HUES64 (cell line): ENCODE measurements around the gene RBM33.

Experiments
- H3K27ac ChIP-seq: 2 replicates; pipeline ENCODE4 v1.7.0; 2013; ENCODE audit warnings: low read depth, low read length, inconsistent platforms
- H3K27me3 ChIP-seq: 2 replicates; pipeline ENCODE4 v1.6.1; 2013; ENCODE audit warnings: mild to moderate bottlenecking, low read length; ENCODE audit not compliant: insufficient read depth
- H3K36me3 ChIP-seq: 2 replicates; pipeline ENCODE4 v1.6.1; 2013; ENCODE audit warnings: mild to moderate bottlenecking, low read length; ENCODE audit not compliant: insufficient read depth
- H3K4me1 ChIP-seq: 2 replicates; pipeline ENCODE4 v1.6.1; 2013; ENCODE audit warnings: mild to moderate bottlenecking, low read length, moderate library complexity; ENCODE audit not compliant: insufficient read depth
- H3K4me3 ChIP-seq: 2 replicates; pipeline ENCODE4 v1.5.1; 2013; ENCODE audit warnings: mild to moderate bottlenecking, low read length, moderate library complexity
- H3K9ac ChIP-seq: 2 replicates; pipeline ENCODE4 v1.6.1; 2013; ENCODE audit warnings: mild to moderate bottlenecking, low read depth, low read length
- H3K9me3 ChIP-seq: 2 replicates; pipeline ENCODE4 v1.6.1; 2013; ENCODE audit warnings: low read depth, low read length; ENCODE audit not compliant: insufficient read depth
- WGBS: fragments of 150-250, 120-280 bp; methylation state at CpG from one replicate; pipeline ENCODE4 v1.1.7; 2013; ENCODE audit warnings: missing lambda C conversion rate; 5-methylcytosine and 5-hydroxymethylcytosine counted together

The RBM33 gene

DNA sequence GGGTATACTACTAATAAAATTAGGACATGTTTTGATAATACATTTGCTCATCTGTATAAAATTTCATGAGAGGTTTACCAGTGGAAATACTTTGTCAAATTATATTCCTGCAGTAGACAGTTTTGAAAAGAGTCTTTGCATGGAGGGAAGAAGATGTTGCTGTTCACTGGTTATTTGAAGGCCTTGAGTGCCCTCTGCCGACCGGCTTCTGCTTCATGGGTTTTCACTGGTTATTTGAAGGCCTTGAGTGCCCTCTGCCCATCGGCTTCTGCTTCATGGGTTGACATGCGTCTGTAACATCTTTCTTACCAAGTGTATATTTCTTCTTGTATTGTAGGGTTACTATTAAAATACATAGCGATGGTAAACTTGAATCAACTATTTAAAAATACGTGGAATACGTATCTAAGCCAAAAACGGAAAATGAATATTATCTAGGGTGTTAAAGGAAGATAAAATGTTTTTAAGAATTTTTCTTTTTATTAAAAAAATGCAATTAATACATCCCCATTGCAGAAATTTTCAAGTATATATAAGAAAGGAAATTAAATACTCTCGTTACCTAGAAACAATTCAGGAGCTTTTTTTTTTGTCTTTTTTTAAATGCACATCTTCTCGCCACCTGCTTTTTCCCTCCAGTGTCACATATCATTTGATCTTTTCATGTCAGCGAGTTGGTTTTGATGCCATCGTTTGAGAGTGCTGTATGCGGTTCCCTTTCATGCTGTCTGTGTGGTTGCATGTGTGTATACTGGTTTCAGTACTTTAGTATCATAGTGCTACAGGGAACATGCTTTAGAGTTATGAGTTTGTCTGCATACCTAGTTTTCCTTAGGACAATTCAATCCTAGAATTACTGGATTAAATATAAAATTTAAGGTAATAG, 94.4 kb downstream of the RBM33 start:
- Histone ChIP-seq H3K4me1 (peaks cover 15% of the 10 kb centered on the region), H3K36me3 (peaks cover 71% of the 10 kb centered on the region), H3K9me3 (no peaks in the 10 kb centered on the region), H3K27me3 (no peaks in the 10 kb centered on the region), H3K4me3 (no peak overlapping the region), H3K27ac (no peak overlapping the region), H3K9ac (no peak overlapping the region)
- 87% methylated on average over 13 of the region's 13 CpGs for WGBS

DNA sequence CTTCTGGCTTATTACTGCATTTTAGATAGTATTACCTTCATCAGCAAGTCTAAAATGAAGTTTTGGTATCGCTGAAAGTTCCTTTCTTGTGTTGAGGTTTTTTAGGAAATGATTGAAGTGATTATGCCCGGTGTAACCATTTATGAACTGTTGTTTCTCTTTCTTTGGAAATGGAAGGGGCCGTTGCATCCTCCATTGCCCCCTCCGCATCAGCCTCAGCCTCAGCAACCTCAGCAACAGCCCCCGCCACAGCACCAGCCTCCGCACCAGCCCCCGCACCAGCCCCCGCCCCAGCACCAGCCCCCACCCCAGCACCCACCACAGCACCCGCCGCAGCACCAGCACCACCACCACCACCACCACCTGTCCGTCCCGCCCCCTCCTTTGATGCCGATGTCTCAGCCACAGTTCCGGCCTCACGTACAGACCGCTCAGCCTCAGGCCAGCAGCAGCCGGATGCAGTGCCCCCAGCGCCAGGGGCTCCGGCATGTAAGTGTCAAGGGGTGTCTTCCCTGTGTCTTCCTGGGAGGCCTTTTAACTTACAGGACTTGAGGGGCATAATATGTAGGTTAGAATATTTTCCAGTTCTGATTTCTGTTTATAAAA, 95.2 kb downstream of the RBM33 start:
- no peaks in the 10 kb centered on the region for H3K27me3 ChIP-seq
- peaks cover 79% of the 10 kb centered on the region for H3K36me3 ChIP-seq
- H3K27ac ChIP-seq, result no peak overlapping the region
- no peak overlapping the region for H3K9ac ChIP-seq
- H3K9me3 ChIP-seq, result no peaks in the 10 kb centered on the region
- H3K4me3 ChIP-seq, result no peak overlapping the region
- 95% methylated on average over 15 of the region's 19 CpGs for WGBS
- H3K4me1 ChIP-seq, result peaks cover 15% of the 10 kb centered on the region

DNA sequence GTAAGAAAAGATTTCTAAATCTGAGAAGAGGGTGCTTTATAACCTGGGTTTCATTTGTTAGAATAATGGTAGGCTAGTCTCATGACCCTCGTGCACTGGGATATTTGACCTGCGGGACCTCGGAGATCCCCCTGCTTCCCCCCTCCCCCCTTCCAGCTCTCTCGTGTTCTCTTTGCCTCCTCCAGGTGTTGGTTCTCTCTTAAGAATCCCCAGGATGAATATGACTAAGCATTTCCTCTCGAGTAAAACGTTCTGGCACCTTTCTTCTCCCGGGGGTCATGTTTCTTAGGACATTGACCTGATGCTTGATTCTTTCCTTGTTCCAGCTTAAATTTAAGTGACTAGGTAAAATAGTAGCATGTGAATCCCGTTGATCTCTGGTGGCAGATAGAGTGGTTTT, 96.6 kb downstream of the RBM33 start:
- peaks cover 15% of the 10 kb centered on the region for H3K4me1 ChIP-seq
- no peak overlapping the region for H3K27ac ChIP-seq
- peak overlapping the region; percentile 18; the same call in 1 of the 2 replicates for H3K9ac ChIP-seq
- WGBS, result 68% methylated on average over 8 of the region's 8 CpGs
- no peak overlapping the region for H3K4me3 ChIP-seq
- no peaks in the 10 kb centered on the region for H3K27me3 ChIP-seq
- peaks cover 85% of the 10 kb centered on the region for H3K36me3 ChIP-seq
- no peaks in the 10 kb centered on the region for H3K9me3 ChIP-seq

DNA sequence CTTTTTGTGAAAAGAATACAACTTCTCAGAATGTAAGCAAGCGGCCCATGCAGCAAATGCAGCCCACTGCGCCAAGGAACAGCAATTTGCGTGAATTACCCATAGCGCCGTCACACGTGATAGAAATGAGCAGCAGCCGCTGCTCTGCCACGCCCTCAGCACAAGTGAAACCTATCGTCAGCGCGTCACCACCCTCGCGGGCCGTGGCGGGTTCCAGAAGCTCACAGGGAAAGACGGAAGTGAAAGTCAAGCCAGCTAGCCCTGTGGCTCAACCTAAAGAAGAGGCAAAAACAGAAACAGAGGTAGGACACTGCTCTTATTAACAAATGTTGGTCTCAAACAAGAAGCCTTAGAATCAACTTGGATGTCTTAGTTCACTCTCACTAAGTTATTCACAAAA, 97.3 kb downstream of the RBM33 start:
- Histone ChIP-seq H3K4me1 (peaks cover 15% of the 10 kb centered on the region), H3K27me3 (no peaks in the 10 kb centered on the region), H3K27ac (no peak overlapping the region), H3K4me3 (no peak overlapping the region), H3K9me3 (no peaks in the 10 kb centered on the region), H3K9ac (no peak overlapping the region), H3K36me3 (peaks cover 92% of the 10 kb centered on the region)
- WGBS, result 96% methylated on average over 16 of the region's 16 CpGs

- no peak overlapping the region for H3K27ac ChIP-seq
- no peaks in the 10 kb centered on the region for H3K27me3 ChIP-seq
- no peak overlapping the region for H3K4me3 ChIP-seq
- H3K36me3 ChIP-seq, result peaks cover 94% of the 10 kb centered on the region
- 97% methylated on average over 3 of the region's 4 CpGs for WGBS
- H3K4me1 ChIP-seq, result peaks cover 16% of the 10 kb centered on the region
- no peaks in the 10 kb centered on the region for H3K9me3 ChIP-seq
- no peak overlapping the region for H3K9ac ChIP-seq
Measured at GRCh38 chr7:155743177-155743576, 98.7 kb downstream of the RBM33 start.

GRCh38 chr7:155744971-155745683, 100.7 kb downstream of the RBM33 start:
- Histone ChIP-seq H3K4me1 (peaks cover 26% of the 10 kb centered on the region), H3K9me3 (no peaks in the 10 kb centered on the region), H3K36me3 (peaks cover 78% of the 10 kb centered on the region), H3K27me3 (no peaks in the 10 kb centered on the region), H3K4me3 (no peak overlapping the region), H3K27ac (no peak overlapping the region), H3K9ac (no peak overlapping the region)
- 96% methylated on average over 17 of the region's 17 CpGs for WGBS

DNA sequence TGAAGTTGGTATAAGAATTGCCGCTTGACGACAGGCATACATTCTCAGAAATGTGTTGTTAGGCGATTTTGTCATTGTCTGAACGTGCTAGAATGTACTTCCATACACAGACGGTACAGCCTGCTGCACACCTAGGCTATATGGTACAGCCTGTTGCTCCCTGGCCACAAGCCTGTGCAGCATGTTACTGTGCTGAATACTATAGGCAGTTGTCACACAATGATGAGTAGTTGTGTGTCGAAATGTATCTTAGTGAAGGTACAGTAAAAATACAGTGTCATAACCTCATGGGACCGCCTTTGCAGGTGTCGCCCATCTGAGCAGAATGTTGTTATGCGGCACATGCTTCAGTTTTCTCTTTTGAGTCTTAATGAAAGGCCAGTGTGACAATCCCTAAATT, 101.3 kb downstream of the RBM33 start:
- H3K4me3 ChIP-seq, result no peak overlapping the region

GRCh38 chr7:155746188-155746587, 101.7 kb downstream of the RBM33 start:
- Histone ChIP-seq H3K27ac (no peak overlapping the region), H3K9me3 (no peaks in the 10 kb centered on the region), H3K4me1 (peaks cover 16% of the 10 kb centered on the region), H3K27me3 (no peaks in the 10 kb centered on the region), H3K4me3 (no peak overlapping the region), H3K9ac (no peak overlapping the region), H3K36me3 (peaks cover 67% of the 10 kb centered on the region)
- WGBS, result 97% methylated on average over 1 of the region's 2 CpGs

More for the DNA sequence above, 101.3 kb downstream of the RBM33 start:
- Histone ChIP-seq H3K27me3 (no peaks in the 10 kb centered on the region), H3K9ac (no peak overlapping the region), H3K27ac (no peak overlapping the region), H3K9me3 (no peaks in the 10 kb centered on the region), H3K4me1 (peaks cover 21% of the 10 kb centered on the region), H3K36me3 (peaks cover 72% of the 10 kb centered on the region)
- whole genome bisulfite sequencing, result 94% methylated on average over 9 of the region's 9 CpGs

DNA sequence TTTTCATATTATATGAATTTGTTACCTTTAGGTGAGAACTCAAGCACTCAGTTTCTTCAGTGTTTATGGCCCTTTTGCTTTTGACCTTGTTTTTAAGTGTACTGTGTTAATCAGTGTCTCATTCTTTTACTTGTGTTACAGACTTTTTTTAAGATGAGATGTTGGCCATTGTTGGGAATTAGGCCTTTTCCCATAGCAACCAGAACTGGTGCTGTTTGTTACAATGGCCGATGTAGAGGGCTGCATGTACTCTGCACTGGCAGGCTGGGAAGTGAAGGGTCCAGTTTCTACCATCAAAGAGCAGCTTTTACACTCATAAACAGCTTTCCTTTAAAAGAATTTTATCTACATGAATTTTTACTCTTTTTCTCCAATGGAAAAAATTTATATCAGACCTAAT, 102.7 kb downstream of the RBM33 start:
- Histone ChIP-seq H3K9me3 (no peaks in the 10 kb centered on the region), H3K27ac (no peak overlapping the region), H3K4me1 (peaks cover 13% of the 10 kb centered on the region), H3K27me3 (no peaks in the 10 kb centered on the region), H3K36me3 (peaks cover 57% of the 10 kb centered on the region), H3K4me3 (no peak overlapping the region), H3K9ac (no peak overlapping the region)
- WGBS, result 92% methylated on average over 1 of the region's 1 CpG

GRCh38 chr7:155749578-155749977, 105.1 kb downstream of the RBM33 start:
- Histone ChIP-seq H3K4me1 (peaks cover 19% of the 10 kb centered on the region), H3K27ac (no peak overlapping the region), H3K27me3 (no peaks in the 10 kb centered on the region), H3K9ac (no peak overlapping the region), H3K9me3 (no peaks in the 10 kb centered on the region), H3K36me3 (peaks cover 34% of the 10 kb centered on the region), H3K4me3 (no peak overlapping the region)
- 94% methylated on average over 3 of the region's 3 CpGs for WGBS
